GM23338 (cell line): ENCODE data around the gene FKBP10.

Experiments
- CTCF ChIP-seq, 2 experiments: fragments of 200-600 bp in 1 of 2; sonication (generic) in 1 of 2; conservative IDR thresholded peaks; 2 replicates each; pipeline versions ENCODE4 v1.5.1 to v1.6.1; 2016 to 2017; ENCODE audit warnings: antibody characterized with exemption in 2 of 2, low read depth in 2 of 2, mild to moderate bottlenecking in 2 of 2, moderate library complexity in 1 of 2
- EZH2 ChIP-seq: fragments of 200-600 bp; sonication (generic); IDR thresholded peaks from one replicate; pipeline ENCODE4 v1.8.0; 2017; ENCODE audit warnings: antibody characterized with exemption, mild to moderate bottlenecking, low read depth; ENCODE audit not compliant: unreplicated experiment
- JUNB ChIP-seq: IDR thresholded peaks from one replicate; pipeline ENCODE4 v1.6.1; 2016; ENCODE audit warnings: antibody characterized with exemption; ENCODE audit not compliant: unreplicated experiment
- POLR2AphosphoS5 ChIP-seq: IDR thresholded peaks from 2 replicates; pipeline ENCODE4 v1.6.1; 2016; ENCODE audit warnings: antibody characterized with exemption, low read depth

GRCh38 chr17:41864498-41864835, 51.7 kb downstream of the FKBP10 start:
- TF ChIP-seq EZH2 (no peak), CTCF (conservative IDR thresholded peaks at IDR 0.05; ENCODE audit: low read depth in 2 of 2) (no peak), JUNB (no peak), POLR2AphosphoS5 (no peak)
